Measurements from ENCODE around the gene GHR. TPM values are rescaled to one million over a fixed set of nuclear protein-coding genes. Genes with fewer than 3 reads are reported as not detected.

GHR gene
- total RNA-seq, 1 donor from 2014 or later, result 0.75 TPM

- DNase-seq (ENCODE audit: low read depth), result no peak
Measured at GRCh38 chr5:42768106-42768504, 344.9 kb downstream of the GHR start.

- DNase-seq (ENCODE audit: low read depth), result no peak
Measured at GRCh38 chr5:42770003-42770402, 346.8 kb downstream of the GHR start.

Data from myocyte (in vitro differentiated cells).